Measurements from ENCODE around the gene GRIA4.

GRIA4 gene

GRCh38 chr11:105612771-105613170, 2.9 kb downstream of the GRIA4 start:
- Histone ChIP-seq H3K9me3 (ENCODE audit: control insufficient read depth, insufficient read depth, low read length) (no peaks in the 10 kb centered on the region), H3K36me3 (ENCODE audit: insufficient read depth, low read length) (no peaks in the 10 kb centered on the region), H3K9ac (ENCODE audit: low read depth, low read length) (no peak overlapping the region; the same call in 1 of the 2 replicates), H3K4me1 (ENCODE audit: insufficient read depth, low read length) (peaks cover 5% of the 10 kb centered on the region)

DNA sequence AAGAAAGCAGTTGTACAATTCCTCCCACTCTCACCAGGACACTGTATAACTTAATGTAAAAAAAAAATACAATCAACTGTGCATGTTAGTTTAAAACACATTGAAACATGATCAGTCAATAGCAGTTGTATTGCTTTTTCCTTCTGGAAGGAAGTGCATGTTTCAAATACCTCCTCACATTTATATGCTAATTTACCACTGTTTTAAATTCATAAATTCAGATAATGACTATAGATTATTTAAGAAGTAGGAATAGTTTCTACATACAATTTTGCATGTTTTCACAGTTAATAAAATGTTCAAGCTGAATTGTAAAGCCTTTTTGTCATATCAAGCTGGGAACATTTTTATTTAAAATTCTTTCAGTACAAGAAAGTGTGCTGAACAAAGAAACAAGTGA, 3.3 kb downstream of the GRIA4 start:
- no peaks in the 10 kb centered on the region for H3K36me3 ChIP-seq (ENCODE audit: insufficient read depth, low read length)
- no peak overlapping the region; the same call in 1 of the 2 replicates for H3K9ac ChIP-seq (ENCODE audit: low read depth, low read length)
- H3K4me1 ChIP-seq (ENCODE audit: insufficient read depth, low read length): peaks cover 5% of the 10 kb centered on the region
- H3K9me3 ChIP-seq (ENCODE audit: control insufficient read depth, insufficient read depth, low read length): no peaks in the 10 kb centered on the region

DNA sequence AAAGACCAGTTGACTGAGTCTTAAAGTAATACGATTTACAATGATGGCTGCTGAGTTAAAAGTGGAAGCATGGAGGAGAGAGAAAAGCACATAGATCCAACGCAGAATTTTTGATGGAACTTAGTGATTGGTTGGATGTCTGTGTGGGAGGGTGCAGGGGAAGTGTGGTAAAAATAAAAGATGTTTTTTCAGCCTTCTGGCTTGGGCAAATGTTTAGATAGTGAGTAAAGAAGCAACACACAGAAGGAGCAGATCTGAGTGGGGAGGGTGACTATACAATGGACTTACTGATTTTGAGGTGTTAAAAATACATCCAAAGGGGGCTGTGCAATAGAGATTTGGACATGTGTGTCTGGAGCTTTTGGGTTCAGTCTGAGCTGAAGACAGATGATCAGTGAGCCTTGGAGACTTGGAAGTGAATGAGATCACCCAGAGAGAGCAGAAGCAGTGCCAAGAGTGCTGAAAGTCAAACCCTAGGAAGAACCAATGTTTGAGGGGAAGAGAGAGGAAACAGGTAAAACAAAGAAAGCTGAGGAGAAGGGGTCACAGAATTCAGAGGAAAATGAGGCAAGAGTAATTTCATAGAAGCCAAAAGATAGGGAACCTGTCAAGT, 8.6 kb downstream of the GRIA4 start:
- Histone ChIP-seq H3K9ac (ENCODE audit: low read depth, low read length) (no peak overlapping the region), H3K36me3 (ENCODE audit: insufficient read depth, low read length) (no peaks in the 10 kb centered on the region), H3K4me1 (ENCODE audit: insufficient read depth, low read length) (no peaks in the 10 kb centered on the region), H3K9me3 (ENCODE audit: control insufficient read depth, insufficient read depth, low read length) (no peaks in the 10 kb centered on the region)

- H3K9me3 ChIP-seq (ENCODE audit: control insufficient read depth, insufficient read depth, low read length): no peaks in the 10 kb centered on the region
- no peaks in the 10 kb centered on the region for H3K36me3 ChIP-seq (ENCODE audit: insufficient read depth, low read length)
- H3K4me1 ChIP-seq (ENCODE audit: insufficient read depth, low read length): no peaks in the 10 kb centered on the region
- H3K9ac ChIP-seq (ENCODE audit: low read depth, low read length): no peak overlapping the region
Measured at GRCh38 chr11:105619556-105619955, 9.7 kb downstream of the GRIA4 start.

DNA sequence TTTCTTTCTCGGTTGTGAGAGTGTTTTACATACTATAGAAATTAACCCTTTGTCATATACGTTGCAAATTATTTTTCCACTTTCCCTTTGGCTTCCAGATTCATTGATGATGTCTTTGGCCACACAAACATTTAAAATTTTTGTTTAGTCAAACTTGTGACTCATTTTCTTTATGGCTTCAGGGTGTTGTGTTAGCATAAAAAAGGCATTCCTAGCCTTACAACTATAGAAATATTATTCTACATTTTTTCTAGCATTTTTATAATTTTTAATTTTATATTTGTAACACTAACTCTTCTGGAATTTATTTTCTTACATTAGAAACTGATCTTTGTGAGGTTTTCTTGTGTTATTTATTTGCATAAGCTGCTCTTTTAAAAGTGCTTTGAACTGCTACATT, 12.1 kb downstream of the GRIA4 start:
- Histone ChIP-seq H3K9ac (ENCODE audit: low read depth, low read length) (no peak overlapping the region), H3K9me3 (ENCODE audit: control insufficient read depth, insufficient read depth, low read length) (no peaks in the 10 kb centered on the region), H3K36me3 (ENCODE audit: insufficient read depth, low read length) (no peaks in the 10 kb centered on the region), H3K4me1 (ENCODE audit: insufficient read depth, low read length) (no peaks in the 10 kb centered on the region)

- H3K9ac ChIP-seq (ENCODE audit: low read depth, low read length): no peak overlapping the region
- no peaks in the 10 kb centered on the region for H3K36me3 ChIP-seq (ENCODE audit: insufficient read depth, low read length)
- no peaks in the 10 kb centered on the region for H3K9me3 ChIP-seq (ENCODE audit: control insufficient read depth, insufficient read depth, low read length)
- 0 out of 2 replicates have a peak, but pooled peaks cover 3% of the 10 kb centered on the region for H3K4me1 ChIP-seq (ENCODE audit: insufficient read depth, low read length)
Measured at GRCh38 chr11:105632316-105632715, 22.4 kb downstream of the GRIA4 start.

GRCh38 chr11:105635466-105635865, 25.6 kb downstream of the GRIA4 start:
- Histone ChIP-seq H3K4me1 (ENCODE audit: insufficient read depth, low read length) (no peaks in the 10 kb centered on the region), H3K9me3 (ENCODE audit: control insufficient read depth, insufficient read depth, low read length) (no peaks in the 10 kb centered on the region), H3K9ac (ENCODE audit: low read depth, low read length) (no peak overlapping the region), H3K36me3 (ENCODE audit: insufficient read depth, low read length) (no peaks in the 10 kb centered on the region)

- Histone ChIP-seq H3K36me3 (ENCODE audit: insufficient read depth, low read length) (no peaks in the 10 kb centered on the region), H3K4me1 (ENCODE audit: insufficient read depth, low read length) (no peaks in the 10 kb centered on the region), H3K9ac (ENCODE audit: low read depth, low read length) (no peak overlapping the region), H3K9me3 (ENCODE audit: control insufficient read depth, insufficient read depth, low read length) (no peaks in the 10 kb centered on the region)
Measured at GRCh38 chr11:105636496-105636895, 26.6 kb downstream of the GRIA4 start.

GRCh38 chr11:105639527-105639926, 29.7 kb downstream of the GRIA4 start:
- Histone ChIP-seq H3K36me3 (ENCODE audit: insufficient read depth, low read length) (no peaks in the 10 kb centered on the region), H3K4me1 (ENCODE audit: insufficient read depth, low read length) (no peaks in the 10 kb centered on the region), H3K9ac (ENCODE audit: low read depth, low read length) (no peak overlapping the region), H3K9me3 (ENCODE audit: control insufficient read depth, insufficient read depth, low read length) (no peaks in the 10 kb centered on the region)

GRCh38 chr11:105641433-105641832, 31.6 kb downstream of the GRIA4 start:
- no peaks in the 10 kb centered on the region for H3K36me3 ChIP-seq (ENCODE audit: insufficient read depth, low read length)
- no peaks in the 10 kb centered on the region for H3K9me3 ChIP-seq (ENCODE audit: control insufficient read depth, insufficient read depth, low read length)
- no peak overlapping the region for H3K9ac ChIP-seq (ENCODE audit: low read depth, low read length)
- H3K4me1 ChIP-seq (ENCODE audit: insufficient read depth, low read length): no peaks in the 10 kb centered on the region

- Histone ChIP-seq H3K36me3 (ENCODE audit: insufficient read depth, low read length) (no peaks in the 10 kb centered on the region), H3K9ac (ENCODE audit: low read depth, low read length) (no peak overlapping the region), H3K9me3 (ENCODE audit: control insufficient read depth, insufficient read depth, low read length) (no peaks in the 10 kb centered on the region), H3K4me1 (ENCODE audit: insufficient read depth, low read length) (no peaks in the 10 kb centered on the region)
Measured at GRCh38 chr11:105642870-105643269, 33.0 kb downstream of the GRIA4 start.

GRCh38 chr11:105644839-105645573, 35.1 kb downstream of the GRIA4 start:
- no peaks in the 10 kb centered on the region for H3K4me1 ChIP-seq (ENCODE audit: insufficient read depth, low read length)
- H3K36me3 ChIP-seq (ENCODE audit: insufficient read depth, low read length): no peaks in the 10 kb centered on the region
- no peak overlapping the region for H3K9ac ChIP-seq (ENCODE audit: low read depth, low read length)
- H3K9me3 ChIP-seq (ENCODE audit: control insufficient read depth, insufficient read depth, low read length): no peaks in the 10 kb centered on the region

- Histone ChIP-seq H3K4me1 (ENCODE audit: insufficient read depth, low read length) (no peaks in the 10 kb centered on the region), H3K9ac (ENCODE audit: low read depth, low read length) (no peak overlapping the region), H3K36me3 (ENCODE audit: insufficient read depth, low read length) (no peaks in the 10 kb centered on the region), H3K9me3 (ENCODE audit: control insufficient read depth, insufficient read depth, low read length) (no peaks in the 10 kb centered on the region)
Measured at GRCh38 chr11:105647780-105648179, 37.9 kb downstream of the GRIA4 start.

- Histone ChIP-seq H3K9ac (ENCODE audit: low read depth, low read length) (no peak overlapping the region), H3K9me3 (ENCODE audit: control insufficient read depth, insufficient read depth, low read length) (no peaks in the 10 kb centered on the region), H3K4me1 (ENCODE audit: insufficient read depth, low read length) (no peaks in the 10 kb centered on the region), H3K36me3 (ENCODE audit: insufficient read depth, low read length) (no peaks in the 10 kb centered on the region)
Measured at GRCh38 chr11:105648762-105649161, 38.9 kb downstream of the GRIA4 start.

- no peaks in the 10 kb centered on the region for H3K4me1 ChIP-seq (ENCODE audit: insufficient read depth, low read length)
- H3K9me3 ChIP-seq (ENCODE audit: control insufficient read depth, insufficient read depth, low read length): no peaks in the 10 kb centered on the region
- H3K36me3 ChIP-seq (ENCODE audit: insufficient read depth, low read length): no peaks in the 10 kb centered on the region
- H3K9ac ChIP-seq (ENCODE audit: low read depth, low read length): no peak overlapping the region
Measured at GRCh38 chr11:105665281-105665680, 55.4 kb downstream of the GRIA4 start.
